ENCODE results near the gene CHD9NB. TPM values are rescaled to one million over a fixed set of nuclear protein-coding genes. Genes with fewer than 3 reads are reported as not detected.

Gene CHD9NB
- polyA plus RNA-seq, 3 donors, result not detected

DNA sequence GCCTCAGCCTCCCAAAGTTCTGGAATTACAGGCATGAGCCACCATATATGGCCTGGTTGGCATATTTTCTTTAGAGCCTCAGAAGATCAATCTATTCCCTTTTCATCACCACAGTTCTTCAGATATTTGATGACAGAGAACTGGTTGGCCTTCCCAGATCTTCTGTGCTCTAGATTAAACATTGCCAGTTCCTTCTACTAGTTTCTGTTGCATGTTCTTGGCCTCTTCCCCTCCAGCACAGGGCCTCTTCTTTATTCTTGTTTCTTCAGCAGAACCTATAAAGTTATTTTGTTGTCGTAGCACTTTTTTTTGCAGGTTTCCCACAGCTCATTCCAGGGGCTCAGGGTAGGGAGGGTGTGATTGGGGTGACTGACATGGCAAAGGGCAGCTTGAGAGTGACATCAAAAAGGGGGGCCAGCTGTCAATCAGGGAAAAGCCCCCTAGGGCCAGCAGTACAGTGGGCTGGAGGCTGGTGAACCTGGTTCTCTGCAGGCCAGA, 11.4 kb upstream of the CHD9NB start:
- H3K4me1 ChIP-seq (ENCODE audit: control insufficient read depth in 1 of 2, insufficient read depth in 2 of 2, low read length in 2 of 2), result peaks cover 19 to 20% of the 10 kb centered on the region in 2 donors
- no peak overlapping the region for H3K4me3 ChIP-seq (replicated peaks in 1 of 3; ENCODE audit: low read depth in 2 of 3, low read length in 3 of 3)
- Mint-ChIP-seq H3K36me3 (peaks cover 7 to 13% of the 10 kb centered on the region in 2 donors), H3K27me3 (ENCODE audit: low read depth in 3 of 3) (no peaks in the 10 kb centered on the region), H3K4me3 (peak overlapping the region in 1 of 2 donors; percentile 23), H3K4me1 (peaks cover 38% of the 10 kb centered on the region), H3K9me3 (peaks cover 0 to under 1% (median 0%) of the 10 kb centered on the region in 7 donors), H3K27ac (peak overlapping the region in 5 of 7 donors; percentile 5 to 78 (median 46))
- peak in 1 of 3 donors; percentile 37 for DNase-seq
- no peaks in the 10 kb centered on the region for H4K20me1 ChIP-seq (ENCODE audit: insufficient read depth, low read length)
- H3K79me2 ChIP-seq (ENCODE audit: insufficient read depth, low read length), result peaks cover 30% of the 10 kb centered on the region
- H3K27me3 ChIP-seq (ENCODE audit: control insufficient read depth in 2 of 2, insufficient read depth in 2 of 2, low read length in 2 of 2), result no peaks in the 10 kb centered on the region
- H3K9ac ChIP-seq (ENCODE audit: insufficient read depth, low read length, poor library complexity, severe bottlenecking), result no peak overlapping the region
- no CpG with 5 or more reads among the region's 1 CpG for WGBS (ENCODE audit: insufficient coverage)
- H3K36me3 ChIP-seq (replicated peaks in 1 of 2; ENCODE audit: control insufficient read depth in 1 of 2, insufficient read depth in 2 of 2, low read length in 2 of 2), result peaks cover 0 to 7% of the 10 kb centered on the region in 2 donors
- H3K4me2 ChIP-seq (replicated peaks; ENCODE audit: extremely low read depth, low read length, poor library complexity, severe bottlenecking), result no peak overlapping the region
- intact Hi-C loops (cut with micrococcal nuclease), result loop anchor here in 1 of 2 donors (10.0 kb wide), 1 partner anchor 51 kb away; no protein-coding TSS in a partner anchor
- H3K27ac ChIP-seq (ENCODE audit: low read depth in 1 of 2, low read length in 2 of 2), result peak overlapping the region in 1 of 2 donors; percentile 9
- no peaks in the 10 kb centered on the region for H3K9me3 ChIP-seq (replicated peaks in 1 of 2; ENCODE audit: control insufficient read depth in 1 of 2, insufficient read depth in 1 of 2, low read length in 2 of 2)
- TF ChIP-seq, protein P1, sequence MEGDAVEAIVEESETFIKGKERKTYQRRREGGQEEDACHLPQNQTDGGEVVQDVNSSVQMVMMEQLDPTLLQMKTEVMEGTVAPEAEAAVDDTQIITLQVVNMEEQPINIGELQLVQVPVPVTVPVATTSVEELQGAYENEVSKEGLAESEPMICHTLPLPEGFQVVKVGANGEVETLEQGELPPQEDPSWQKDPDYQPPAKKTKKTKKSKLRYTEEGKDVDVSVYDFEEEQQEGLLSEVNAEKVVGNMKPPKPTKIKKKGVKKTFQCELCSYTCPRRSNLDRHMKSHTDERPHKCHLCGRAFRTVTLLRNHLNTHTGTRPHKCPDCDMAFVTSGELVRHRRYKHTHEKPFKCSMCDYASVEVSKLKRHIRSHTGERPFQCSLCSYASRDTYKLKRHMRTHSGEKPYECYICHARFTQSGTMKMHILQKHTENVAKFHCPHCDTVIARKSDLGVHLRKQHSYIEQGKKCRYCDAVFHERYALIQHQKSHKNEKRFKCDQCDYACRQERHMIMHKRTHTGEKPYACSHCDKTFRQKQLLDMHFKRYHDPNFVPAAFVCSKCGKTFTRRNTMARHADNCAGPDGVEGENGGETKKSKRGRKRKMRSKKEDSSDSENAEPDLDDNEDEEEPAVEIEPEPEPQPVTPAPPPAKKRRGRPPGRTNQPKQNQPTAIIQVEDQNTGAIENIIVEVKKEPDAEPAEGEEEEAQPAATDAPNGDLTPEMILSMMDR (IDR thresholded peaks at IDR 0.05), result no peak
- H2AFZ ChIP-seq (ENCODE audit: insufficient read depth, low read depth, low read length, poor library complexity, severe bottlenecking), result no peak overlapping the region

DNA sequence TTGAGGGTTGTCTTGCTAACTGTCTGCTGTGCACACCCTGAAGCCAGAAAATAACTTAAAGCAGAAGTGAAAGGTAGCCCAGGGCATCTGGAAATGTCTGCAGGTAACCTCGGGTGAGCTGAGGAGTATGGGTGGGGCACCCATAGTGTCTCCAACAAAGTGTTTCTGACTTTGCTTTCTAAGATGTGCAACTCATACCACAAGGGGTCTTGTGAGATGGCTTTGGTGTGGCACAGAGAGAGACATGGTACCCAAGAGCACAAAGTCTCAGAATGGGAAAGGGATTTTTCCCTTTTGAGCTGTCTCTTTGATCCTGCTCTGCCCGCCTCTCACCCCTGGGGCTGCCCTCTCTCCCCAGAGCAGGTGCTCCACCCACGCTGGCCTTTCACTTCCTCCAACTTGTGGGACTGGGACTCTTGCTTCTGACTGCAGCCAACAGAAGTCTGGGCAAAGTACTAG, 9.0 kb upstream of the CHD9NB start:
- Histone ChIP-seq H3K9ac (ENCODE audit: insufficient read depth, low read length, poor library complexity, severe bottlenecking) (peak overlapping the region; percentile 2), H3K79me2 (ENCODE audit: insufficient read depth, low read length) (peaks cover 46% of the 10 kb centered on the region), H3K4me1 (ENCODE audit: control insufficient read depth in 1 of 2, insufficient read depth in 2 of 2, low read length in 2 of 2) (peaks cover 19 to 21% of the 10 kb centered on the region in 2 donors), H3K4me2 (replicated peaks; ENCODE audit: extremely low read depth, low read length, poor library complexity, severe bottlenecking) (peak overlapping the region; percentile 23), H3K4me3 (replicated peaks in 1 of 3; ENCODE audit: low read depth in 2 of 3, low read length in 3 of 3) (peak overlapping the region in 1 of 3 experiments; percentile 29), H3K9me3 (replicated peaks in 1 of 2; ENCODE audit: control insufficient read depth in 1 of 2, insufficient read depth in 1 of 2, low read length in 2 of 2) (no peaks in the 10 kb centered on the region), H2AFZ (ENCODE audit: insufficient read depth, low read depth, low read length, poor library complexity, severe bottlenecking) (peak overlapping the region; percentile 39), H3K36me3 (replicated peaks in 1 of 2; ENCODE audit: control insufficient read depth in 1 of 2, insufficient read depth in 2 of 2, low read length in 2 of 2) (no peaks in the 10 kb centered on the region), H3K27me3 (ENCODE audit: control insufficient read depth in 2 of 2, insufficient read depth in 2 of 2, low read length in 2 of 2) (no peaks in the 10 kb centered on the region), H4K20me1 (ENCODE audit: insufficient read depth, low read length) (no peaks in the 10 kb centered on the region), H3K27ac (ENCODE audit: low read depth in 1 of 2, low read length in 2 of 2) (peak overlapping the region in 1 of 2 donors; percentile 59)
- Mint-ChIP-seq H3K27ac (peak overlapping the region in 1 of 7 donors; percentile 23), H3K36me3 (peaks cover 3 to 6% of the 10 kb centered on the region in 2 donors), H3K9me3 (no peaks in the 10 kb centered on the region), H3K4me1 (peaks cover 44% of the 10 kb centered on the region), H3K27me3 (ENCODE audit: low read depth in 3 of 3) (no peaks in the 10 kb centered on the region), H3K4me3 (peak overlapping the region; percentile 34 to 48)
- TF ChIP-seq, protein P1 (IDR thresholded peaks at IDR 0.05), result no peak
- intact Hi-C loops (cut with micrococcal nuclease), result loop anchor here in 1 of 2 donors (10.0 kb wide), 1 partner anchor 53 kb away; no protein-coding TSS in a partner anchor
- WGBS (ENCODE audit: insufficient coverage), result 0% methylated on average over 2 of the region's 3 CpGs
- DNase-seq, result peak; percentile 32 to 53 (median 38)
